ENCODE measurements around the gene TMEM181.

DNA sequence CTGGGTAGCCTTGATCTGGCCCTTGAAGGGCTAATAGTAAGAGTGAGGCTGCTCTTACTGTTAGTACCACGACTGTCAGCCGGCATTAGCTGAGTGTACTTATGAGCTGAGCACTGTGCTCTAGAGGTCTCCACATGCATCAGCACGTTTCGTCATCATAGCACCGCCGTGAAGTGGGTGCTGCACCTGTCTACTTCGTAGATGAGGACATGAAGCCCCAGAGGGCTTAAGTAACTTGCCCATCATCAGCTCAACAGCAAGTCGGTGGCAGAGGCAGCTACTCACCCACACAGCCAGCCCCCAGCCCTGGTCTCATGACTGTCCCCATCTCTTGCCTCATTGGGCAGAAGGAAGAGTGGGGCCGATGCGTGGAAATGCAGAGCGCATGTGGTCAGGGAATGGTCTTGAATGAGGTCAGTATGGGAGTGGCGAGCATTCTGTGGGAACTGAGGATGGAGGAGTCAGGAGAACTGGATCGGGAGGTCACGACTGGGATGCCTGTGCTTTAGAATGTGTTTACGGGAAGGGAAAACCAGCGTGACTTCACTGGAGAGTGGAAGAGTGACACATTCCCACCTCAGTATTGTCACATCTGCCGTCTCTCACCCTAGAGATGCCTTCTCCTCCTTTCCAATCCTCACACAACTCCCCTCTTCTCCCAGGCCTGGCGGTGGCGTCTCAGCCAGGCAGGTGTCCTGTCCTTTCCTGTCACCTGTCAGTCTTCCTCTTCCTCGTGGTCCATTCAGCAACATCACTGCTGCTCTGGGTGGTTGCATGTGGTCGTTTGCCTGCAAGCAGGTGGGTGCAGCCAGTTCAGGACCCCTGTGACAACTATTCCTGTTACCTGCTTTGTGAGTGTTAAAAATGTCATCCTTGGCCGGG lies 95.9 kb downstream of the TMEM181 start:
- TF ChIP-seq, protein P1, sequence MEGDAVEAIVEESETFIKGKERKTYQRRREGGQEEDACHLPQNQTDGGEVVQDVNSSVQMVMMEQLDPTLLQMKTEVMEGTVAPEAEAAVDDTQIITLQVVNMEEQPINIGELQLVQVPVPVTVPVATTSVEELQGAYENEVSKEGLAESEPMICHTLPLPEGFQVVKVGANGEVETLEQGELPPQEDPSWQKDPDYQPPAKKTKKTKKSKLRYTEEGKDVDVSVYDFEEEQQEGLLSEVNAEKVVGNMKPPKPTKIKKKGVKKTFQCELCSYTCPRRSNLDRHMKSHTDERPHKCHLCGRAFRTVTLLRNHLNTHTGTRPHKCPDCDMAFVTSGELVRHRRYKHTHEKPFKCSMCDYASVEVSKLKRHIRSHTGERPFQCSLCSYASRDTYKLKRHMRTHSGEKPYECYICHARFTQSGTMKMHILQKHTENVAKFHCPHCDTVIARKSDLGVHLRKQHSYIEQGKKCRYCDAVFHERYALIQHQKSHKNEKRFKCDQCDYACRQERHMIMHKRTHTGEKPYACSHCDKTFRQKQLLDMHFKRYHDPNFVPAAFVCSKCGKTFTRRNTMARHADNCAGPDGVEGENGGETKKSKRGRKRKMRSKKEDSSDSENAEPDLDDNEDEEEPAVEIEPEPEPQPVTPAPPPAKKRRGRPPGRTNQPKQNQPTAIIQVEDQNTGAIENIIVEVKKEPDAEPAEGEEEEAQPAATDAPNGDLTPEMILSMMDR (IDR thresholded peaks at IDR 0.05; ENCODE audit: low read depth, low read length) = no peak
- TF ChIP-seq EZH2phosphoT487 (IDR thresholded peaks at IDR 0.05; ENCODE audit: low read depth) = no peak

Data from OCI-LY3 (cell line).